COLO829 (cell line): ENCODE results near the gene MRPL44.

Experiments
- DNase-seq: peaks from one replicate; pipeline ENCODE4 v3.0.0; 2012; ENCODE audit warnings: low spot score

Gene MRPL44

GRCh38 chr2:224009605-224010315 is 52.5 kb downstream of the MRPL44 start:
- no peak for DNase-seq

- no peak for DNase-seq
These were observed 54.6 kb downstream of the MRPL44 start for GRCh38 chr2:224011837-224012236.

GRCh38 chr2:224014336-224014735 is 57.1 kb downstream of the MRPL44 start:
- DNase-seq = no peak

- DNase-seq = no peak
These were observed 59.7 kb downstream of the MRPL44 start for GRCh38 chr2:224016963-224017362.
